Measurements from ENCODE around the gene CETP.
A peak's percentile ranks its signal among the peaks of the same experiment; 100 is the strongest.

Gene CETP

DNA sequence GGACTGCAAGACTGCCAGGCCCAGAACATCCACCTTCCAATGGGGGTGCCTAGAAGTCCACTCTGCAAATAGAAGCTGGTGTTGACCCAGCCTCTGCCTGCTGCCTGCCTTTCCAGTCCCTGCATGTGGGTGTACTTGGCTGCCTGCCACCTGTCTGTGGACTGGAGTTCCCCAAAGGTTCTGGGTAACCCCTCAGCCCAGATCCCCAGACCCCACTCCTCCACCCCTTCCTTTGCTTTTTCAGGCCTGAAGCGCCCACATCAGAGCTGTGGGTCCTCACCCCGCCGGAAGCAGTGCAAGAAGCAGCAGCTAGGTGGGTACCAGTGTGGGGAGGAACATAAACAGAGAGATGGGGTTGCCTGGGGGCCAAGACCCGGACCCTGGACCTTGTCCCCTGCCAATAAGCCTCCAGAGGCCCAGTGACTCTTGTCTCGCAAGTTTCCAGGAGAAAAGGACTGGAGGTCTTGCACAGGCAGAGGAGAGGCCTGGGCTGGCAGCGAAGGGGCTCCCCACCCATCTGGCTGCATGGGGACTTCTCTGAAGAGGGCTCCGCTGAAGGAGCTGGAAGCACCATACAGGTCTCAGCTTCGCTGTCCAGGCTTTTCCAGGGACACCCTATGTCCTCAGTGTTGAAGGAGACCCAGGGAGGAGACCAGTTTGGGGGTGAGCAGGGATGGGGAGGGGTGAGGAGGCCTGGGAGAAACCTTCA, 61.9 kb downstream of the CETP start:
- no peak for DNase-seq

- no peak for DNase-seq
Measured at GRCh38 chr16:57024894-57025680, 63.3 kb downstream of the CETP start.

GRCh38 chr16:57025941-57026777, 64.4 kb downstream of the CETP start:
- DNase-seq, result no peak

GRCh38 chr16:57026778-57027062, 65.0 kb downstream of the CETP start:
- no peak for DNase-seq

DNA sequence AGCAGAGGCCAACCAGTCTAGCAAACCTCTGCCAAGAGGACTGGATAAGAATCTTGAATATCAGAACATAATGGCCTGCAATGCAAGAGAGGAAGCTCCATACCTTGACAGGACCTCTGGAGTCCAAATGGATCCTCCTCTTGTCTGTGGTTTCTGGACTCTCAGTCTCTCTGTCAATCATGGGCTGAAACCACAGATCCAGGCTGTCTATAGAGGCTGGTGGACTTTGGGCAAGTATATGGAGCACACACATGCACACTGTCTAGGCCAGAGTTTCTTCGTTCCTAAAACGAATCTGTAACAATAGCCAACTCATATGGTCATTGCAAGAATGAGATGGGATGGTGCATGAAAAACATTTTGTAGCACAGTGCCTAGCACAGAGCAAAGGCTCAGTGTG, 65.3 kb downstream of the CETP start:
- no peak for DNase-seq

GRCh38 chr16:57028086-57028485, 66.3 kb downstream of the CETP start:
- no peak for DNase-seq

- peak; percentile 36 for DNase-seq
Measured at GRCh38 chr16:57029161-57030160, 67.7 kb downstream of the CETP start.

DNA sequence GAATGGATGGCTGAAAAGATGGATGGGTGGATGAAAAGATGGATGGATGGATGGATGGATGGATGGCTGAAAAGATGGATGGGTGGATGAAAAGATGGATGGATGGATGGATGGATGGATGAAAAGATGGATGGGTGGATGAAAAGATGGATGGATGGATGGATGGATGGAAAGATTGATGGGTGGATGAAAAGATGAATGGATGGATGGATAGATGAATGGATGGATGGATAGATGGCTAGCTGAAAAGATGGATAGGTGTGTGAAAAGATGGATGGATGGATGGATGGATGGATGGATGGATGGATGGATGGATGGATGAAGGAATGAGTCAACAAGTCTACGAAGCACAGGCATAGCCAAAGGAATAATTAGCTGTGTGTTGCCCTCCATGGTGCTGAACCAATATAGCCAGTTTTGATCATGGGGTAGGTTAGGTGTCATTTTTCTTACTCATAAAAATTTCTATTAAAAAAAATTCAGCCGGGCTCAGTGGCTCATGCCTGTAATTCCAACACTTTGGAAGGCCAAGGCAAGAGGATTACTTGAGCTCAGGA, 68.7 kb downstream of the CETP start:
- DNase-seq, result no peak

DNA sequence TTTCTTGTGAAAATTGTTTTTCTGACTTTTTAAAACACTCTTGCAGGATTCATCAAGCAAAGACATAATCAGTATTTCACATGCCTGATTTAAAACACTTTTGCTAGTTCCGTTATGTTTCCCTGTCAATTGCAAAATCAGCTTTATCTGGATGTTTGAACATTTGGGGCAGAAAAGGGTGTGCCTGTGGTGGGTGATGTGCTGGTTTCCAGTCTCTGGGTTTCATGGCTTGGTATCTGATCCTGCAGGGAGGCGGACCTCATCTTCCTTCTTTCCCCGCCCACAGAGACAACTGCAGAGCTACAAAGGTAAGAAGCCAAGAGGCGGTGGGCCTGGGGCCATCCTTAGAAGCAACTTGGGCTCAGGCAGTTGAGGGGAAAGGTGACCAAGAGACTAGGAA, 69.4 kb downstream of the CETP start:
- DNase-seq, result no peak

- DNase-seq, result no peak
Measured at GRCh38 chr16:57032346-57032745, 70.6 kb downstream of the CETP start.

DNA sequence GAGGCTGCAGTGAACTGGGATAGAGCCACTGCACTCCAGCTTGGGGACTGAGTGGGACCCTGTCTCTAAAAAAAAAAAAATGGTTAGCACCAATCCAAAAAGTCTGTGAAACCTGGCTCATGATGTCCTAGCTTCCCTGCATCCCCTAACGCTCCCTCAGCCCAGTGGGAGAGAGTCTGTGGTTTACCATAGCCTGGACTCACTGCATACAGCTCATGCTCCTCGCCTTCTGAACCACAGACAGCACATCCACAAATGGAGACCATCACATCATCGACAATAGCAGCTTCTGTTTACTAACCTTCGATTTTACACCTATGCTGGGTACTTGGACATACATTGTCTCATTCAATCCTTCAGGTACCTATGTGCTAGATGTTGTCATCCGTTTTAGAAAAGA, 71.2 kb downstream of the CETP start:
- DNase-seq, result peak; percentile 12

Measured in fibroblast of skin of scalp (primary cell).